ENCODE data around the gene MACROD2.

- TF ChIP-seq CTCF (conservative IDR thresholded peaks at IDR 0.05; ENCODE audit: low read depth, low read length) (no peak), EZH2 (IDR thresholded peaks at IDR 0.05; ENCODE audit: borderline replicate concordance, low read depth, low read length, poor library complexity, severe bottlenecking) (no peak)
Measured at GRCh38 chr20:15619816-15620215, 1624.5 kb downstream of the MACROD2 start.
